EL (cell line): ENCODE data around the gene DNAH1.

ENCODE experiments used
- DNase-seq: peaks from one replicate; pipeline ENCODE4 v3.0.0-alpha.2; 2016

Gene DNAH1

DNA sequence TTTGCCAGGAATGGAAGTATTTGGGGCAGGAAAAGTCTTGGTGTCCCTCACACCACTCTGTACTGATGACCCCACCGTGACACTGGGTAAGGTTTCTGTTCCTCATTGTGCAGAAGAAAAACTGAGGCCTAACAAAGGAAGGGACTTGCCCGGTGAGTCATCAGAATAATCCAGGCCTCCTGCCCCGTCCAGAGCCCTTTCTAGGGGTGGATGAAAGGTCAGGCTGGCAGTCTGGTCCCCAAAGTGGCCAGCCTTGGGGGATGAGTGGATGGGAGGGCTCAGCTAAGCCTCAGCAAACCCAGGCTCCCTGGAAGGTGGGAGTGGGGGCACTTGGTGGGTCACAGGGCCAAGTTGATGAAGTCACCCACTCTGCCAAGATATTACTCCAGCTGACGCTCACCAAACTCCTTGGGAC lies 2.3 kb upstream of the DNAH1 start:
- DNase-seq: peak; percentile 39

DNA sequence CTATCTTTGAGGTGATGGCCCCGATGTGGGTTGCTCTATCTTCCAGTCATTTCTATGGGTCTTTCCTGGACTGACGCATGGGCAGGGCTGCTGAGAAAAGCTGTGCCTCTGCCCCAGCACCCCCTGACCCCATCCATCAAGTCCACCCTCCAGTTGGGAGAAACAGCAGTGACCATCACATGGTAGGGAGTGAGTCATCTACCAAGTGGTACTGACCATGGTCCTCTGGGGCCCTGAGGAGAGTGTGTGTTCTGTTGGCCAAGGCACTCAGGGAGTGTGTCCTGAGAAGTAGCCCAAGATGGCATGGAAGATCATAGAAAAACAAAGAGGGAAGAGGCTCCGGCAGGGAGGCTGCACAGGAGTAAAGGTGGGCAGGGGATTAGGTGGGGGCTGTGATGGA lies 1.6 kb upstream of the DNAH1 start:
- DNase-seq: no peak

GRCh38 chr3:52315006-52315405 lies 1.1 kb upstream of the DNAH1 start:
- DNase-seq: no peak

- peak; percentile 46 for DNase-seq
Observed at GRCh38 chr3:52317208-52318000, 1.3 kb downstream of the DNAH1 start.

GRCh38 chr3:52318186-52318816 lies 2.2 kb downstream of the DNAH1 start:
- no peak for DNase-seq

DNA sequence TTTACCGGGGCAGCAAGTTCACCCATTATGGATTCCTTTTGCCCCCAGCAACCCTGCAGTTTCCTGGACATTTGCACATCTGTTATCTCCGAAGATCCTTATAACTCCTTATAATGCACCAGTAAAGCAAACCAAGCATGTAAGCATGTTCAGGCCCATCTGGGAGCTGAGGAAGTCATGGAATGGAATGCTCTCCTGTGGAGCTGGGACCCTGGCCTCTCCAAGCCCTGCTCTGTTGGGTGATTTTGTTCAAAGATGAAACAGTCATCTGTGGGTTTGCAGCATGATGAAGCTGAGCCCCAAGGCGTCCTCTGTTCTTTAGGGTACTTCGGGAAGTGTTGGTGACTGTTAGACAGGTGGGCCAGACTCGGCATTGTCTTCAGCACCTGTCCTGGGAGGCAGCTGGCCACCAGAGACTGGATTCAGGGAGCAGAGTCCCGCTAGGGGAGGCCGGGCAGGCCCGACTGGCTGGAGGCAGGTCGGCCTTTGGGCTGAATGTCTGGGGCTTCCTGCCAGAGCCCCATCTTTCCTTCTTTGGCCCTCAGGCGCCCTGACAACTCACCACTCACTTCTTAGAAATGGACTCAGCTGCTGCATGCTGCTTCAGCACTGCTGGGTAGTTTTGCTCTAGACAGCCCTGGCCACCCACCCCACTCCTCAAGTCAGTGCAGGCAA lies 3.9 kb downstream of the DNAH1 start:
- no peak for DNase-seq

DNA sequence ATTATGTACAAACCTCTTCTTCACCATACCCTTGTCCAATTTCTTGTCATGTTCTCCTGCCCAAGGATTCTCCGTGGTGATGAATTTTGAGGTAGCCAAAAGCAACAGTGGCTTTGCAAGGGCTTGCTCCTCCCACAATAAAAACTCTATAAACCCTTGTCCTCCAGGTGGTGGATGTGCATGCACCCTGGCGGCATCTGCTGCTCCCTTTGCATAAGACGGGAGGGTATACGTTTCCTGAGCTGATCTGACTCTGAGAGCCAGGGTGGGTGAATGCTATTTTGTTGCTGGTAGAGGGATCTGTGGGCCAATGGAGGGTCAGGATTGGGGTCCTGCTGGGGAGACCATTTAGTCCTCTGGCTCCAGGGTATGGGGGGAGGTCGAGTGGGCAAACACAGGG lies 5.4 kb downstream of the DNAH1 start:
- no peak for DNase-seq

GRCh38 chr3:52322466-52322865 lies 6.3 kb downstream of the DNAH1 start:
- DNase-seq: no peak

GRCh38 chr3:52323526-52324295 lies 7.6 kb downstream of the DNAH1 start:
- DNase-seq: no peak

DNA sequence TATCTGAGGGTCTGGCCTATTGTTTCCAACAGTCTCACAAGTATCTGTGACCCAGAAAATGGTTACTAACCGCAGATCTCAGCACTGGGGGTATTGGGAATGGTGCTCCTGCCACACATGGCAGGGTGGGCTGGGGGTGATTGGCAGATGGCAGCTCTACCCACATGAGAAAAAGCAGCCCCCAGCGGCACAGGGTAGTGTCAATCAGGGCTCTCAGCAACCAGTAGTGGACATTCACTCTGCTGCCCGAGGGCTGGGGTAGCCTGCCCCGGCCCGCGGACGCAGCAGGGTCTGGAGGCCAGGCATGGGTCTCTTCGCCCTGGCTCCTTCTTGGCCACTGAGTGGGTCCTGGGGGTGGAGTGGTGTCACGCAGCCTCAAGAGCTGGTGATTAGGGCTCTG lies 8.6 kb downstream of the DNAH1 start:
- DNase-seq: no peak

GRCh38 chr3:52325686-52326085 lies 9.6 kb downstream of the DNAH1 start:
- no peak for DNase-seq

DNA sequence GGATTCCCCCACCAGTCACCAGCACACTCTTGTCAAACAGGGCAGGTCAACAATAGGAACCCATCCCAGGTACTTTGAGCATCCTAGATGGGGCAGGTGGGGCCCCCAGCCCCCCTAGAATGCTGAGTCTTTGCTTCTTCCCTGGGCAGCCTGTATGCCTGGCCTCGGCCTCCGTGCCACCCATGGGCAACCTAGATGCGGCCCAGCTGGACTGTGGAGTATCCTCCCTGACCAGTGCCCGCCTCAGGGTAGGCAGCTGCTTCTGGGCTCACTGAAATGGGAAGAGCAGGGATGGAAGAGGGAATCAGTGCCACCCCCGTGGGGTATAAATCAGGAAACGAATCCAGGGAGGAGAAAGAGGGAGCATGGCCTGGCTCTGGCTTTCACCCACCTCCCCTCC lies 10.9 kb downstream of the DNAH1 start:
- no peak for DNase-seq

GRCh38 chr3:52327486-52328290 lies 11.6 kb downstream of the DNAH1 start:
- no peak for DNase-seq

- DNase-seq: no peak
Observed at GRCh38 chr3:52328536-52329080, 12.5 kb downstream of the DNAH1 start.

DNA sequence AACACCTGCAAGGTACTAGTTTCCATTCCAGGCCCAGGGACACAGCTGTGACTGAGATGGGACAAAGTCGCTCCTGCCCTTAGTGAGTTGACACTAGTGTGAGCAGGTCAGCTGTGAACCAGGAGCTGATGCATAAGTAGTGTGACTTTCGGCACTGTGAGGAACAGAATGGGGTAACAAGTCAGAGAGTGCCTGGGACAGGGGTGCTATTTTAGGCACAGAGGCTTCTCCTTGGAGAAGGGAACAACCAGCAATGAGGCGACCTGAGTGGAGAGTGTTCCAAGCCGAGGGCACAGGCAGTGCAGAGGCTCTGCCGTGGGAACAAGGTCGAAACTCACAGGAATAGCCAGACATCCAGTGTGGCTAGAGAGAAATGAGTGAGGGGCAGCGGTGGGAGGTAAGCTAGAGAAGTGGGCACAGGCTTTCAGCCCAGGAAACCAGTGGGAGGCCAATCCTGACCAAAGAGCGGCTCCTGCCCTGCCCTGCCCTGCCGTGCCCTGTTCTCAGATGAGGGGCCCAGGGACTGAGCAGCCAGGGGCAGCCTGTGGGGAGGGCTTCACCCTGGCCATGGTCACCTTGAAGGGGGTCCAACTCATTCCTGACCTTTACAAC lies 14.2 kb downstream of the DNAH1 start:
- no peak for DNase-seq

DNA sequence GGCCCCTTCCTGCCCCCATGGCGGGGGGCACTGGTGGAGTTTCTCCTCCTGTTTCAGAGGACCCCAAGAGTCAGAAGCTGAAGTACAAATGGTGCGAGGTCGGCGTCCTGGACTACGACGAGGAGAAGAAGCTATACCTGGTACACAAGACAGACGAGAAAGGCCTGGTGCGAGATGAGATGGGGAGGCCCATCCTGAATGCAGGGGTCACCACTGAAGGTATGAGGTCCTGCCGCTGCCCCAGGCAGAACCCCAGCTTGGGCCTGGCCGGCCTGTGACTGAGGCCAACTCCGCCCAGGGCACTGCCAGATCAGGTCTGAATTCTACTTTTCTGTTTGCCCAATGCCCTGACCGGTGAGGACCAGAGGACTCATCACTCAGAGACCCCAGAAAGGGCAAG lies 15.0 kb downstream of the DNAH1 start:
- no peak for DNase-seq

- no peak for DNase-seq
Observed at GRCh38 chr3:52331906-52332305, 15.8 kb downstream of the DNAH1 start.

DNA sequence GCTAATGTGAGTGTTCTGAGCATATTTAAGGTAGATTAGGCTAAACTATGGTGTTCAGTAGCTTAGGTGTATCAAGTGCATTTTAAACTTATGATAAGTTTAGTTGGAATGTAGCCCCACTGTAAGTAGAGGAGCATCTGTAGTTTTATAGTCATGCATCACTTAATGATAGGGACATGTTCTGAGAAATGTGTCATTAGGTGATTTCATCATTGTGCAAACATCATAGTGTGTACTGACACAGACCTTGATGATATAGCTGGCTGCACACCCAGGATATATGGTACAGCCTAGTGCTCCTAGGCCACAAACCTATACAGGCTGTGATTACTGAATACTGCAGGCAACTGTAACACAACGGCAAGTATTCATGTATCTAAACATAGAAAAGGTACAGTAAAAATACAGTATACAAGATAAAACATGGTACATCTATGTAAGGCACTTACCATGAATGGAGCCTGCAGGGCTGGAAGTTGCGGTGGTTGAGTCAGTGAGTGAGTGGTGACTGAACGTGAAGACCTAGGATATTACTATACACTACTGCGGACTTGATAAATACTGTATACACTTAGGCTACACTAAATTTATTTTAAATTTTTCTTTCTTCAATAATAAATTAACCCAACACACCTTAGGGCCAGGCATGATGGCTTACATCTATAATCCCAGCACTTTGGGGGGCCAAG lies 17.9 kb downstream of the DNAH1 start:
- DNase-seq: peak; percentile 40

- DNase-seq: peak; percentile 23
Observed at GRCh38 chr3:52338131-52338530, 22.0 kb downstream of the DNAH1 start.

GRCh38 chr3:52339612-52340011 lies 23.5 kb downstream of the DNAH1 start:
- DNase-seq: peak; percentile 68

DNA sequence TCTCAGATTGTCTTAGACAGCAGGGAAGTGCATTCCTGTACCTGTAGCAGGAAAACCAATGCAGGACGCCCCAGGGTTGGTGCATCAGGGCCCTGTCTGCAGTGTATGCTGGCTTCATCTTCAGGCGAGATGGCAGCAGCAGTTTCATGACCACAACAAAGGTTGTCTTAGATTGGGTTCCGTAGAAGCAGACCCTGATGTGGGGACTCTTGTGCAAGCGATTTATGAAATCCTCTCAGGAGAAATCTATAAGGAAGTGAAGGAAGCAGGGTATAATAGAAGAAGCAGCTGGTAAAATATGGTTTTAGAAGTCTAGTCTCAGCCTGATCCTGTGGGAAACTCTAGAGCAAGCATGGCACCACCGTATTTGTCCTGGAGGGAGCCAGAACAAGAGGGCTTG lies 25.0 kb downstream of the DNAH1 start:
- no peak for DNase-seq
